ENCODE results near the gene JAZF1. TPM values are rescaled to one million over a fixed set of nuclear protein-coding genes. Genes with fewer than 3 reads are reported as not detected.

The JAZF1 gene
- total and polyA plus RNA-seq, 2 donors (not counting 1 experiment from before 2014, with no cell fraction given), result 14.0 to 38.6 TPM

GRCh38 chr7:28071570-28071969, 109.0 kb downstream of the JAZF1 start:
- Histone ChIP-seq H2AFZ (ENCODE audit: insufficient read depth, low read depth, low read length, poor library complexity, severe bottlenecking) (no peak overlapping the region), H3K4me3 (ENCODE audit: control extremely low read depth in 1 of 5, extremely low read depth in 1 of 5, insufficient read depth in 1 of 5, low read depth in 2 of 5, low read length in 4 of 5) (no peak overlapping the region), H3K9ac (ENCODE audit: low read length) (no peak overlapping the region), H4K20me1 (ENCODE audit: control insufficient read depth, insufficient read depth, low read length, poor library complexity, severe bottlenecking) (peaks cover 96% of the 10 kb centered on the region), H3K4me1 (ENCODE audit: control insufficient read depth in 2 of 2, insufficient read depth in 2 of 2, low read length in 2 of 2) (no peaks in the 10 kb centered on the region), H3K9me3 (ENCODE audit: control extremely low read depth in 1 of 3, control insufficient read depth in 2 of 3, insufficient read depth in 1 of 3, low read length in 2 of 3) (no peaks in the 10 kb centered on the region), H3K4me2 (replicated peaks; ENCODE audit: low read depth, low read length, poor library complexity, severe bottlenecking) (no peak overlapping the region), H3K27ac (ENCODE audit: low read length in 2 of 2) (no peak overlapping the region), H3K36me3 (replicated peaks in 1 of 2; ENCODE audit: control extremely low read depth in 1 of 2, control insufficient read depth in 1 of 2, extremely low read depth in 1 of 2, insufficient read depth in 2 of 2, low read length in 1 of 2) (peaks cover 4 to 9% of the 10 kb centered on the region in 2 experiments), H3K79me2 (ENCODE audit: control insufficient read depth, insufficient read depth, low read length) (peaks cover 97% of the 10 kb centered on the region), H3K27me3 (replicated peaks in 1 of 4; ENCODE audit: control extremely low read depth in 1 of 4, control insufficient read depth in 3 of 4, insufficient read depth in 4 of 4, low read length in 3 of 4) (no peaks in the 10 kb centered on the region)
- Mint-ChIP-seq H3K27ac (no peak overlapping the region), H3K4me1 (peaks cover 32% of the 10 kb centered on the region), H3K9me3 (ENCODE audit: insufficient read depth) (no peaks in the 10 kb centered on the region), H3K27me3 (no peaks in the 10 kb centered on the region), H3K4me3 (no peak overlapping the region)
- TF ChIP-seq CTCF (IDR thresholded peaks at IDR 0.05) (no peak), EZH2 (IDR thresholded peaks at IDR 0.05; ENCODE audit: borderline replicate concordance, insufficient read depth, low read depth, low read length, poor library complexity, severe bottlenecking) (no peak)
- ATAC-seq (ENCODE audit: low read depth), result no peak
- ChIA-PET POLR2A (no interaction called here), CTCF (interaction anchor here (1.5 to 3.5 kb wide), 4 partner anchors 9 to 876 kb away, joined by 3 to 15 read pairs (median 8); no protein-coding TSS in a partner anchor)
- intact Hi-C loops (cut with micrococcal nuclease), result no loop called here
- DNase-seq, result no peak
- no CpG with 5 or more reads among the region's 6 CpGs for WGBS (ENCODE audit: insufficient coverage)

- TF ChIP-seq EZH2 (IDR thresholded peaks at IDR 0.05; ENCODE audit: borderline replicate concordance, insufficient read depth, low read depth, low read length, poor library complexity, severe bottlenecking) (no peak), CTCF (IDR thresholded peaks at IDR 0.05) (no peak)
- Histone ChIP-seq H3K4me1 (ENCODE audit: control insufficient read depth in 2 of 2, insufficient read depth in 2 of 2, low read length in 2 of 2) (peaks cover 0 to under 1% of the 10 kb centered on the region in 2 donors), H3K4me2 (replicated peaks; ENCODE audit: low read depth, low read length, poor library complexity, severe bottlenecking) (no peak overlapping the region), H3K36me3 (replicated peaks in 1 of 2; ENCODE audit: control extremely low read depth in 1 of 2, control insufficient read depth in 1 of 2, extremely low read depth in 1 of 2, insufficient read depth in 2 of 2, low read length in 1 of 2) (peaks cover 4 to 9% of the 10 kb centered on the region in 2 experiments), H3K9ac (ENCODE audit: low read length) (no peak overlapping the region), H2AFZ (ENCODE audit: insufficient read depth, low read depth, low read length, poor library complexity, severe bottlenecking) (no peak overlapping the region), H3K27me3 (replicated peaks in 1 of 4; ENCODE audit: control extremely low read depth in 1 of 4, control insufficient read depth in 3 of 4, insufficient read depth in 4 of 4, low read length in 3 of 4) (no peaks in the 10 kb centered on the region), H3K4me3 (ENCODE audit: control extremely low read depth in 1 of 5, extremely low read depth in 1 of 5, insufficient read depth in 1 of 5, low read depth in 2 of 5, low read length in 4 of 5) (no peak overlapping the region), H3K9me3 (ENCODE audit: control extremely low read depth in 1 of 3, control insufficient read depth in 2 of 3, insufficient read depth in 1 of 3, low read length in 2 of 3) (no peaks in the 10 kb centered on the region), H3K27ac (ENCODE audit: low read length in 2 of 2) (no peak overlapping the region), H4K20me1 (ENCODE audit: control insufficient read depth, insufficient read depth, low read length, poor library complexity, severe bottlenecking) (peaks cover 90% of the 10 kb centered on the region), H3K79me2 (ENCODE audit: control insufficient read depth, insufficient read depth, low read length) (peaks cover 91% of the 10 kb centered on the region)
- intact Hi-C loops (cut with micrococcal nuclease), result no loop called here
- H3K27ac Mint-ChIP-seq, result no peak overlapping the region
- H3K4me3 Mint-ChIP-seq, result no peak overlapping the region
- no peaks in the 10 kb centered on the region for H3K27me3 Mint-ChIP-seq
- ATAC-seq (ENCODE audit: low read depth), result no peak
- H3K4me1 Mint-ChIP-seq, result peaks cover 38% of the 10 kb centered on the region
- 91% methylated on average over 4 of the region's 9 CpGs for WGBS (ENCODE audit: insufficient coverage)
- ChIA-PET POLR2A (no interaction called here), CTCF (interaction anchor here (0.6 to 3.5 kb wide), 10 partner anchors 7 to 875 kb away, joined by 3 to 15 read pairs (median 5); no protein-coding TSS in a partner anchor)
- H3K9me3 Mint-ChIP-seq (ENCODE audit: insufficient read depth), result no peaks in the 10 kb centered on the region
- DNase-seq, result no peak
Observed at GRCh38 chr7:28070297-28071055, 110.1 kb downstream of the JAZF1 start.

Data from B cell (primary cell).